ENCODE results near the gene KCTD16.

The KCTD16 gene

GRCh38 chr5:144422018-144422727 is 251.5 kb downstream of the KCTD16 start:
- Histone ChIP-seq H3K36me3 (ENCODE audit: insufficient read depth, low read length) (no peaks in the 10 kb centered on the region), H3K4me1 (ENCODE audit: insufficient read depth, low read length) (no peaks in the 10 kb centered on the region), H3K9me3 (ENCODE audit: low read length) (no peaks in the 10 kb centered on the region), H2AFZ (ENCODE audit: low read depth, low read length) (no peak overlapping the region), H3K27me3 (ENCODE audit: insufficient read depth, low read length) (no peaks in the 10 kb centered on the region), H3K4me3 (ENCODE audit: low read length) (no peak overlapping the region)

- Histone ChIP-seq H3K27me3 (ENCODE audit: insufficient read depth, low read length) (no peaks in the 10 kb centered on the region), H3K4me3 (ENCODE audit: low read length) (no peak overlapping the region), H2AFZ (ENCODE audit: low read depth, low read length) (no peak overlapping the region), H3K4me1 (ENCODE audit: insufficient read depth, low read length) (no peaks in the 10 kb centered on the region), H3K9me3 (ENCODE audit: low read length) (no peaks in the 10 kb centered on the region), H3K36me3 (ENCODE audit: insufficient read depth, low read length) (no peaks in the 10 kb centered on the region)
These were observed 257.2 kb downstream of the KCTD16 start for GRCh38 chr5:144427866-144428265.

- no peaks in the 10 kb centered on the region for H3K9me3 ChIP-seq (ENCODE audit: low read length)
These were observed 257.7 kb downstream of the KCTD16 start for GRCh38 chr5:144428326-144428725.

GRCh38 chr5:144429405-144429804 is 258.7 kb downstream of the KCTD16 start:
- Histone ChIP-seq H3K27me3 (ENCODE audit: insufficient read depth, low read length) (no peaks in the 10 kb centered on the region), H3K36me3 (ENCODE audit: insufficient read depth, low read length) (no peaks in the 10 kb centered on the region), H3K4me1 (ENCODE audit: insufficient read depth, low read length) (no peaks in the 10 kb centered on the region), H3K4me3 (ENCODE audit: low read length) (no peak overlapping the region), H3K9me3 (ENCODE audit: low read length) (no peaks in the 10 kb centered on the region), H2AFZ (ENCODE audit: low read depth, low read length) (no peak overlapping the region)

More at GRCh38 chr5:144428326-144428725, 257.7 kb downstream of the KCTD16 start:
- Histone ChIP-seq H3K4me3 (ENCODE audit: low read length) (no peak overlapping the region), H3K4me1 (ENCODE audit: insufficient read depth, low read length) (no peaks in the 10 kb centered on the region), H3K36me3 (ENCODE audit: insufficient read depth, low read length) (no peaks in the 10 kb centered on the region), H3K27me3 (ENCODE audit: insufficient read depth, low read length) (no peaks in the 10 kb centered on the region), H2AFZ (ENCODE audit: low read depth, low read length) (no peak overlapping the region)

- no peak overlapping the region for H2AFZ ChIP-seq (ENCODE audit: low read depth, low read length)
- no peaks in the 10 kb centered on the region for H3K27me3 ChIP-seq (ENCODE audit: insufficient read depth, low read length)
- no peaks in the 10 kb centered on the region for H3K4me1 ChIP-seq (ENCODE audit: insufficient read depth, low read length)
- no peaks in the 10 kb centered on the region for H3K9me3 ChIP-seq (ENCODE audit: low read length)
- H3K36me3 ChIP-seq (ENCODE audit: insufficient read depth, low read length) = no peaks in the 10 kb centered on the region
- H3K4me3 ChIP-seq (ENCODE audit: low read length) = no peak overlapping the region
These were observed 259.2 kb downstream of the KCTD16 start for GRCh38 chr5:144429905-144430304.

- H3K36me3 ChIP-seq (ENCODE audit: insufficient read depth, low read length) = no peaks in the 10 kb centered on the region
- H3K27me3 ChIP-seq (ENCODE audit: insufficient read depth, low read length) = no peaks in the 10 kb centered on the region
- H3K9me3 ChIP-seq (ENCODE audit: low read length) = no peaks in the 10 kb centered on the region
- no peaks in the 10 kb centered on the region for H3K4me1 ChIP-seq (ENCODE audit: insufficient read depth, low read length)
- no peak overlapping the region for H2AFZ ChIP-seq (ENCODE audit: low read depth, low read length)
- no peak overlapping the region for H3K4me3 ChIP-seq (ENCODE audit: low read length)
These were observed 262.6 kb downstream of the KCTD16 start for GRCh38 chr5:144433140-144433822.

- Histone ChIP-seq H2AFZ (ENCODE audit: low read depth, low read length) (no peak overlapping the region), H3K4me1 (ENCODE audit: insufficient read depth, low read length) (no peaks in the 10 kb centered on the region), H3K27me3 (ENCODE audit: insufficient read depth, low read length) (no peaks in the 10 kb centered on the region), H3K9me3 (ENCODE audit: low read length) (no peaks in the 10 kb centered on the region), H3K36me3 (ENCODE audit: insufficient read depth, low read length) (no peaks in the 10 kb centered on the region), H3K4me3 (ENCODE audit: low read length) (no peak overlapping the region)
These were observed 263.2 kb downstream of the KCTD16 start for GRCh38 chr5:144433893-144434292.

- H2AFZ ChIP-seq (ENCODE audit: low read depth, low read length) = no peak overlapping the region
- no peaks in the 10 kb centered on the region for H3K36me3 ChIP-seq (ENCODE audit: insufficient read depth, low read length)
- no peaks in the 10 kb centered on the region for H3K4me1 ChIP-seq (ENCODE audit: insufficient read depth, low read length)
- H3K4me3 ChIP-seq (ENCODE audit: low read length) = no peak overlapping the region
- H3K27me3 ChIP-seq (ENCODE audit: insufficient read depth, low read length) = no peaks in the 10 kb centered on the region
- no peaks in the 10 kb centered on the region for H3K9me3 ChIP-seq (ENCODE audit: low read length)
These were observed 265.3 kb downstream of the KCTD16 start for GRCh38 chr5:144436007-144436406.

GRCh38 chr5:144438237-144438636 is 267.6 kb downstream of the KCTD16 start:
- Histone ChIP-seq H3K4me1 (ENCODE audit: insufficient read depth, low read length) (no peaks in the 10 kb centered on the region), H3K9me3 (ENCODE audit: low read length) (no peaks in the 10 kb centered on the region), H3K4me3 (ENCODE audit: low read length) (no peak overlapping the region), H2AFZ (ENCODE audit: low read depth, low read length) (no peak overlapping the region), H3K36me3 (ENCODE audit: insufficient read depth, low read length) (no peaks in the 10 kb centered on the region), H3K27me3 (ENCODE audit: insufficient read depth, low read length) (no peaks in the 10 kb centered on the region)

GRCh38 chr5:144448457-144448856 is 277.8 kb downstream of the KCTD16 start:
- H3K27me3 ChIP-seq (ENCODE audit: insufficient read depth, low read length) = no peaks in the 10 kb centered on the region
- no peak overlapping the region for H2AFZ ChIP-seq (ENCODE audit: low read depth, low read length)
- no peak overlapping the region for H3K4me3 ChIP-seq (ENCODE audit: low read length)
- no peaks in the 10 kb centered on the region for H3K9me3 ChIP-seq (ENCODE audit: low read length)
- H3K4me1 ChIP-seq (ENCODE audit: insufficient read depth, low read length) = no peaks in the 10 kb centered on the region
- H3K36me3 ChIP-seq (ENCODE audit: insufficient read depth, low read length) = no peaks in the 10 kb centered on the region

- no peaks in the 10 kb centered on the region for H3K36me3 ChIP-seq (ENCODE audit: insufficient read depth, low read length)
- H3K27me3 ChIP-seq (ENCODE audit: insufficient read depth, low read length) = no peaks in the 10 kb centered on the region
- H3K4me1 ChIP-seq (ENCODE audit: insufficient read depth, low read length) = no peaks in the 10 kb centered on the region
- no peak overlapping the region for H2AFZ ChIP-seq (ENCODE audit: low read depth, low read length)
- H3K9me3 ChIP-seq (ENCODE audit: low read length) = no peaks in the 10 kb centered on the region
- H3K4me3 ChIP-seq (ENCODE audit: low read length) = no peak overlapping the region
These were observed 280.7 kb downstream of the KCTD16 start for GRCh38 chr5:144451187-144451973.

- no peaks in the 10 kb centered on the region for H3K9me3 ChIP-seq (ENCODE audit: low read length)
- no peaks in the 10 kb centered on the region for H3K36me3 ChIP-seq (ENCODE audit: insufficient read depth, low read length)
- H3K4me1 ChIP-seq (ENCODE audit: insufficient read depth, low read length) = no peaks in the 10 kb centered on the region
- H3K27me3 ChIP-seq (ENCODE audit: insufficient read depth, low read length) = no peaks in the 10 kb centered on the region
- no peak overlapping the region for H3K4me3 ChIP-seq (ENCODE audit: low read length)
- no peak overlapping the region for H2AFZ ChIP-seq (ENCODE audit: low read depth, low read length)
These were observed 283.1 kb downstream of the KCTD16 start for GRCh38 chr5:144453753-144454152.

GRCh38 chr5:144457160-144457559 is 286.5 kb downstream of the KCTD16 start:
- H3K27me3 ChIP-seq (ENCODE audit: insufficient read depth, low read length) = no peaks in the 10 kb centered on the region

More at GRCh38 chr5:144457160-144457559, 286.5 kb downstream of the KCTD16 start:
- Histone ChIP-seq H3K36me3 (ENCODE audit: insufficient read depth, low read length) (no peaks in the 10 kb centered on the region), H3K4me3 (ENCODE audit: low read length) (no peak overlapping the region), H3K4me1 (ENCODE audit: insufficient read depth, low read length) (no peaks in the 10 kb centered on the region), H2AFZ (ENCODE audit: low read depth, low read length) (no peak overlapping the region), H3K9me3 (ENCODE audit: low read length) (no peaks in the 10 kb centered on the region)

Measured in neuron (in vitro differentiated cells).